HL-60 (cell line): ENCODE measurements around the gene NLGN1.

Experiments used
- DNase-seq, 2 experiments: peaks; one replicate each; pipeline ENCODE4 v3.0.0-alpha.2; 2010 to 2020; ENCODE audit warnings: low read depth in 1 of 2, low spot score in 1 of 2
- H3K27ac ChIP-seq: fragments of 250-450 bp; sonication (Bioruptor Pico); replicated peaks from 2 replicates; pipeline ENCODE4 v1.5.1; 2020; ENCODE audit warnings: mild to moderate bottlenecking, moderate library complexity
- H3K27me3 ChIP-seq: fragments of 250-450 bp; sonication (Bioruptor Pico); 2 replicates; pipeline ENCODE4 v1.5.1; 2021; ENCODE audit warnings: mild to moderate bottlenecking, moderate library complexity; ENCODE audit not compliant: insufficient read depth, poor library complexity, severe bottlenecking
- H3K4me3 ChIP-seq: replicated peaks from 2 replicates; pipeline ENCODE4 v1.5.1; 2011; ENCODE audit warnings: mild to moderate bottlenecking, control low read depth, low read length; ENCODE audit not compliant: insufficient read depth
- CTCF ChIP-seq: IDR thresholded peaks from one replicate; pipeline ENCODE4 v1.5.1; 2011; ENCODE audit warnings: low read length, control low read depth, inconsistent platforms; ENCODE audit not compliant: insufficient read depth
- GABPA ChIP-seq: IDR thresholded peaks from 2 replicates; pipeline ENCODE4 v1.6.1; 2012; ENCODE audit warnings: low read depth
- POLR2AphosphoS5 ChIP-seq: IDR thresholded peaks from 2 replicates; pipeline ENCODE4 v1.6.1; 2012; ENCODE audit warnings: low read depth
- REST ChIP-seq: IDR thresholded peaks from 2 replicates; pipeline ENCODE4 v1.6.1; 2012; ENCODE audit warnings: low read depth; ENCODE audit not compliant: insufficient replicate concordance
- SPI1 ChIP-seq: IDR thresholded peaks from 2 replicates; pipeline ENCODE4 v1.6.1; 2012; ENCODE audit warnings: low read depth, mild to moderate bottlenecking, borderline replicate concordance

The NLGN1 gene

GRCh38 chr3:173785004-173785403, 387.5 kb downstream of the NLGN1 start:
- TF ChIP-seq SPI1 (no peak), CTCF (no peak), REST (no peak), POLR2AphosphoS5 (no peak), GABPA (no peak)

DNA sequence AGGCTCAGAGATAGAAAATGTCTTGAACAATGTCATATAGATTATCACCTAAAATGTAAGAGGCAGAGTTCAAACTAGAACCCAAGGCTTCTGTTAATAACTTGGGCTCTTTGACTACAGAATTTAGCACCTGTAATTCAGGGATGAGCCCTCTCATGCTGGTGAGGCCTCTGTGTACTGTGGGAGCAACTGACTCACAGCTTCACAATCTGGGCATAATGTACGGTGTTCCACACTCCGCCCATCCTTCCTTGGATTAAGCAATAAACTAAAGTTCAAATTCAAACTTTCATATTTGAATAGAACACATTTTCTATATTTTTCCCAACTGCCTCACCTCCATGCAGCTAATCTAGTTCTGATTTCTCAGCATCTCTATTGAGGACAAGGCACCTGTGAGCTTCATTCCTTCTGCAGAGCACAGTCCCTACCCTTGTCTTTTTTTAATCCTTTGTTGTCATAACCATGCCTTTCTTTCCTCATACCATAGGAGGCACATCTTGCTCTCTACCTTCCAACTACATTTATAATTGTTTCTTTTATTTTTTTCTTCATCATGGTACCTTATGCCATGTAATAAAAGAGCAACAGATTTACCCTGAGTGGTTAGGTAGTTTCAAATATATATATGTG, 392.1 kb downstream of the NLGN1 start:
- no peak for DNase-seq
- no peak for TF ChIP-seq CTCF
- TF ChIP-seq REST = no peak
- no peak for TF ChIP-seq SPI1
- TF ChIP-seq POLR2AphosphoS5 = no peak
- no peak for TF ChIP-seq GABPA
- H3K27me3 ChIP-seq = no peaks in the 10 kb centered on the region
- no peak overlapping the region for H3K4me3 ChIP-seq
- no peak overlapping the region for H3K27ac ChIP-seq

More at GRCh38 chr3:173785004-173785403, 387.5 kb downstream of the NLGN1 start:
- H3K27ac ChIP-seq = no peak overlapping the region
- no peaks in the 10 kb centered on the region for H3K27me3 ChIP-seq
- no peak overlapping the region for H3K4me3 ChIP-seq
- DNase-seq = no peak

GRCh38 chr3:173793963-173794362, 396.4 kb downstream of the NLGN1 start:
- Histone ChIP-seq H3K27me3 (no peaks in the 10 kb centered on the region), H3K4me3 (no peak overlapping the region), H3K27ac (no peak overlapping the region)
- TF ChIP-seq REST (no peak), POLR2AphosphoS5 (no peak), GABPA (no peak), SPI1 (no peak), CTCF (no peak)
- DNase-seq = no peak
